Midbrain (tissue), 1 donor: ENCODE measurements around the gene CACNA1H.
A peak's percentile ranks its signal among the peaks of the same experiment; 100 is the strongest.
"Not testable (repeated sequence)": the region's sequence is repeated elsewhere in the genome, so short reads cannot be mapped to it uniquely, and the experiment has no call there.

Experiments
- DNase-seq: peaks from one replicate; lab custom pipeline; 2025; lab: John Stamatoyannopoulos, UW

CACNA1H gene

GRCh38 chr16:1228227-1228626 is 75.3 kb downstream of the CACNA1H start:
- DNase-seq, result not testable (repeated sequence)

- DNase-seq, result not testable (repeated sequence)
Observed at GRCh38 chr16:1229476-1229875, 76.6 kb downstream of the CACNA1H start.

GRCh38 chr16:1230084-1230470 is 77.2 kb downstream of the CACNA1H start, which contains the start of gene TPSB2:
TSS of gene TPSB2 (minus strand) at chr16:1230184. CDS start at chr16:1229951, 233 bp downstream.
- not testable (repeated sequence) for DNase-seq

- not testable (repeated sequence) for DNase-seq
Observed at GRCh38 chr16:1230471-1231212, 77.7 kb downstream of the CACNA1H start.

- not testable (repeated sequence) for DNase-seq
Observed at GRCh38 chr16:1231301-1231700, 78.4 kb downstream of the CACNA1H start.

- not testable (repeated sequence) for DNase-seq
Observed at GRCh38 chr16:1232049-1232748, 79.3 kb downstream of the CACNA1H start.

- DNase-seq, result not testable (repeated sequence)
Observed at GRCh38 chr16:1236659-1237058, 83.8 kb downstream of the CACNA1H start.

- DNase-seq, result no peak
Observed at GRCh38 chr16:1237990-1238389, 85.1 kb downstream of the CACNA1H start.

GRCh38 chr16:1238909-1239308 is 86.0 kb downstream of the CACNA1H start:
- peak; percentile 1 for DNase-seq

GRCh38 chr16:1239575-1239974 is 86.7 kb downstream of the CACNA1H start:
- not testable (repeated sequence) for DNase-seq

GRCh38 chr16:1240436-1240835 is 87.5 kb downstream of the CACNA1H start, which contains the start of gene TPSAB1:
TSS of gene TPSAB1 (plus strand) at chr16:1240705. CDS start at chr16:1240939, 234 bp downstream.
- not testable (repeated sequence) for DNase-seq

GRCh38 chr16:1241081-1241480 is 88.2 kb downstream of the CACNA1H start:
- DNase-seq, result not testable (repeated sequence)

- DNase-seq, result not testable (repeated sequence)
Observed at GRCh38 chr16:1243363-1243762, 90.5 kb downstream of the CACNA1H start.

GRCh38 chr16:1243907-1244850 is 91.3 kb downstream of the CACNA1H start:
- not testable (repeated sequence) for DNase-seq

- no peak for DNase-seq
Observed at GRCh38 chr16:1244881-1245280, 92.0 kb downstream of the CACNA1H start.

GRCh38 chr16:1245452-1246020 is 92.6 kb downstream of the CACNA1H start:
- DNase-seq, result no peak

- not testable (repeated sequence) for DNase-seq
Observed at GRCh38 chr16:1247903-1248537, 95.1 kb downstream of the CACNA1H start.

- not testable (repeated sequence) for DNase-seq
Observed at GRCh38 chr16:1249031-1249755, 96.3 kb downstream of the CACNA1H start.

GRCh38 chr16:1253701-1254364 is 100.9 kb downstream of the CACNA1H start:
- DNase-seq, result not testable (repeated sequence)

GRCh38 chr16:1254821-1255220 is 101.9 kb downstream of the CACNA1H start:
- not testable (repeated sequence) for DNase-seq
